GM19240 (cell line): ENCODE measurements around the gene MRPS27.
"Not testable (repeated sequence)": the region's sequence is repeated elsewhere in the genome, so short reads cannot be mapped to it uniquely, and the experiment has no call there.

Experiments used
- DNase-seq: peaks from one replicate; pipeline ENCODE4 v3.0.0; 2011; ENCODE audit warnings: low spot score; ENCODE audit not compliant: insufficient read length

MRPS27 gene

GRCh38 chr5:72325566-72326305 lies 5.7 kb upstream of the MRPS27 start:
- no peak for DNase-seq

- DNase-seq = no peak
Observed at GRCh38 chr5:72324189-72324825, 4.3 kb upstream of the MRPS27 start.

- not testable (repeated sequence) for DNase-seq
Observed at GRCh38 chr5:72319435-72319975, 535 bp downstream of the MRPS27 start.

GRCh38 chr5:72314571-72315172 lies 5.4 kb downstream of the MRPS27 start:
- no peak for DNase-seq

- no peak for DNase-seq
Observed at GRCh38 chr5:72313141-72313540, 6.9 kb downstream of the MRPS27 start.

- DNase-seq = no peak
Observed at GRCh38 chr5:72308853-72309191, 11.2 kb downstream of the MRPS27 start.

GRCh38 chr5:72307968-72308852 lies 11.8 kb downstream of the MRPS27 start:
- peak; percentile 73 for DNase-seq

GRCh38 chr5:72307573-72307967 lies 12.5 kb downstream of the MRPS27 start:
- no peak for DNase-seq

- no peak for DNase-seq
Observed at GRCh38 chr5:72305194-72306142, 14.6 kb downstream of the MRPS27 start.

- no peak for DNase-seq
Observed at GRCh38 chr5:72302171-72302570, 17.9 kb downstream of the MRPS27 start.

- DNase-seq = no peak
Observed at GRCh38 chr5:72301557-72301956, 18.5 kb downstream of the MRPS27 start.

- DNase-seq = no peak
Observed at GRCh38 chr5:72300590-72301339, 19.3 kb downstream of the MRPS27 start.

- no peak for DNase-seq
Observed at GRCh38 chr5:72298711-72299110, 21.3 kb downstream of the MRPS27 start.

- not testable (repeated sequence) for DNase-seq
Observed at GRCh38 chr5:72298136-72298535, 21.9 kb downstream of the MRPS27 start.

- no peak for DNase-seq
Observed at GRCh38 chr5:72296256-72296655, 23.8 kb downstream of the MRPS27 start.

GRCh38 chr5:72295539-72295938 lies 24.5 kb downstream of the MRPS27 start:
- no peak for DNase-seq

GRCh38 chr5:72294473-72294872 lies 25.6 kb downstream of the MRPS27 start:
- no peak for DNase-seq

GRCh38 chr5:72293495-72294055 lies 26.5 kb downstream of the MRPS27 start:
- DNase-seq = no peak

GRCh38 chr5:72292411-72292810 lies 27.6 kb downstream of the MRPS27 start:
- no peak for DNase-seq
